Testis (tissue), 3 donors: Measurements from ENCODE around the gene OR7G2. TPM values are rescaled to one million over a fixed set of nuclear protein-coding genes. Genes with fewer than 3 reads are reported as not detected.
"Not testable (repeated sequence)": the region's sequence is repeated elsewhere in the genome, so short reads cannot be mapped to it uniquely, and the experiment has no call there.

Experiments used
- DNase-seq: peaks from one replicate; pipeline ENCODE4 v3.0.0-alpha.2; 2019
- H3K27ac ChIP-seq, 2 donors: fragments of 200-600 bp; sonication (generic); one replicate each; pipeline ENCODE4 v1.5.1; 2019
- H3K27me3 ChIP-seq: fragments of 200-600 bp; sonication (generic); one replicate; pipeline ENCODE4 v1.5.1; 2019
- H3K36me3 ChIP-seq: fragments of 200-600 bp; sonication (generic); one replicate; pipeline ENCODE4 v1.5.1; 2017; ENCODE audit warnings: low read depth; ENCODE audit errors: missing control alignments
- H3K4me1 ChIP-seq: fragments of 200-600 bp; sonication (generic); one replicate; pipeline ENCODE4 v1.5.1; 2019
- H3K4me3 ChIP-seq, 2 donors: fragments of 200-600 bp; sonication (generic); one replicate each; pipeline ENCODE4 v1.5.1; 2017 to 2019
- H3K9me3 ChIP-seq: fragments of 200-600 bp; sonication (generic); one replicate; pipeline ENCODE4 v1.5.1; 2017
- POLR2A ChIP-seq: fragments of 450-650 bp; IDR thresholded peaks from one replicate; pipeline ENCODE4 v1.6.1; 2017; ENCODE audit warnings: antibody characterized with exemption, mild to moderate bottlenecking, moderate library complexity
- WGBS, 2 donors: methylation state at CpG; one replicate each; pipeline ENCODE4 v1.1.5; 2018; 5-methylcytosine and 5-hydroxymethylcytosine counted together
- intact Hi-C: fragments of 100-400 bp; cut with DNase I; formaldehyde crosslinking; loops from one replicate; pipeline ENCODE4 v1.15.1; 2023; ENCODE audit warnings: low total_unique reads
- polyA plus RNA-seq: library from polyadenylated mRNA; stranded (reverse); fragments of 350-450 nt; fragmentation: Illumina TruSeq; extraction: RNeasy Lipid Tissue Mini Kit (QIAGEN cat#74804); gene quantifications from one replicate; pipeline ENCODE4 v1.2.3, GENCODE V29; 2014; ENCODE audit warnings: low read depth, low replicate concordance; ENCODE audit not compliant: insufficient read depth
- total RNA-seq, 2 donors: library from RNA; depleted of rRNA; stranded (reverse); fragments of >200 nt; gene quantifications; one replicate each; pipeline ENCODE4 v1.2.3, GENCODE V29; 2016
- TF ChIP-seq, protein P1 (sequence below), 3 experiments: fragments of 450-650 bp in 2 of 3; fragments of 200-600 bp in 1 of 3; sonication (generic) in 1 of 3; IDR thresholded peaks; one replicate each; pipeline ENCODE4 v1.5.1; 2016 to 2019; ENCODE audit warnings: antibody characterized with exemption in 3 of 3, mild to moderate bottlenecking in 2 of 3, moderate library complexity in 1 of 3

OR7G2 gene
- total and polyA plus RNA-seq, 3 donors from 2014 or later = not detected

DNA sequence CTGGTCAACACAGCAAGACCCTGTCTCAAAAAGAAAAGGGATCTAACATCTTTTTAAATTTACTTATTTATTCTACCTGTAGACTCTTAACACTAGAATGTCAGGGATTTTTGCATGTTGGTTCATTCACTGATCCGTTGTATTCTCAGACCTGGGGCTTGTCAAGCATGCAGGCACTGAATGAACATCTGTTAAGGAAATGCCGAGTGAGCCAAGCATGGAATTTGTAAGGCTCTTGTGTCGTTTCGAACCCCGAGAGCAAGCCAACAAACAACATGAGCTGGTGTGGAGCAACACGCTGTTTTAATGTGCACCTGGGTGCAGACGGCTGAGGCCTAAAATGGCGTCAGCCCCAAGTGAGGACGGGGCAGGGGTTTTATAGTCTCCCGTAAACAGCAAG lies 30.4 kb downstream of the OR7G2 start:
- no peaks in the 10 kb centered on the region for H3K9me3 ChIP-seq
- no peak overlapping the region for H3K27ac ChIP-seq
- no peak for DNase-seq
- 80 to 87% methylated on average over 10 of the region's 10 CpGs for WGBS, 2 donors
- H3K27me3 ChIP-seq = no peaks in the 10 kb centered on the region
- no peaks in the 10 kb centered on the region for H3K4me1 ChIP-seq
- no peak overlapping the region for H3K4me3 ChIP-seq
- no peaks in the 10 kb centered on the region for H3K36me3 ChIP-seq
- intact Hi-C loops = no loop called here
- no peak for TF ChIP-seq POLR2A
- TF ChIP-seq, protein P1, sequence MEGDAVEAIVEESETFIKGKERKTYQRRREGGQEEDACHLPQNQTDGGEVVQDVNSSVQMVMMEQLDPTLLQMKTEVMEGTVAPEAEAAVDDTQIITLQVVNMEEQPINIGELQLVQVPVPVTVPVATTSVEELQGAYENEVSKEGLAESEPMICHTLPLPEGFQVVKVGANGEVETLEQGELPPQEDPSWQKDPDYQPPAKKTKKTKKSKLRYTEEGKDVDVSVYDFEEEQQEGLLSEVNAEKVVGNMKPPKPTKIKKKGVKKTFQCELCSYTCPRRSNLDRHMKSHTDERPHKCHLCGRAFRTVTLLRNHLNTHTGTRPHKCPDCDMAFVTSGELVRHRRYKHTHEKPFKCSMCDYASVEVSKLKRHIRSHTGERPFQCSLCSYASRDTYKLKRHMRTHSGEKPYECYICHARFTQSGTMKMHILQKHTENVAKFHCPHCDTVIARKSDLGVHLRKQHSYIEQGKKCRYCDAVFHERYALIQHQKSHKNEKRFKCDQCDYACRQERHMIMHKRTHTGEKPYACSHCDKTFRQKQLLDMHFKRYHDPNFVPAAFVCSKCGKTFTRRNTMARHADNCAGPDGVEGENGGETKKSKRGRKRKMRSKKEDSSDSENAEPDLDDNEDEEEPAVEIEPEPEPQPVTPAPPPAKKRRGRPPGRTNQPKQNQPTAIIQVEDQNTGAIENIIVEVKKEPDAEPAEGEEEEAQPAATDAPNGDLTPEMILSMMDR (IDR thresholded peaks at IDR 0.05) = no peak

DNA sequence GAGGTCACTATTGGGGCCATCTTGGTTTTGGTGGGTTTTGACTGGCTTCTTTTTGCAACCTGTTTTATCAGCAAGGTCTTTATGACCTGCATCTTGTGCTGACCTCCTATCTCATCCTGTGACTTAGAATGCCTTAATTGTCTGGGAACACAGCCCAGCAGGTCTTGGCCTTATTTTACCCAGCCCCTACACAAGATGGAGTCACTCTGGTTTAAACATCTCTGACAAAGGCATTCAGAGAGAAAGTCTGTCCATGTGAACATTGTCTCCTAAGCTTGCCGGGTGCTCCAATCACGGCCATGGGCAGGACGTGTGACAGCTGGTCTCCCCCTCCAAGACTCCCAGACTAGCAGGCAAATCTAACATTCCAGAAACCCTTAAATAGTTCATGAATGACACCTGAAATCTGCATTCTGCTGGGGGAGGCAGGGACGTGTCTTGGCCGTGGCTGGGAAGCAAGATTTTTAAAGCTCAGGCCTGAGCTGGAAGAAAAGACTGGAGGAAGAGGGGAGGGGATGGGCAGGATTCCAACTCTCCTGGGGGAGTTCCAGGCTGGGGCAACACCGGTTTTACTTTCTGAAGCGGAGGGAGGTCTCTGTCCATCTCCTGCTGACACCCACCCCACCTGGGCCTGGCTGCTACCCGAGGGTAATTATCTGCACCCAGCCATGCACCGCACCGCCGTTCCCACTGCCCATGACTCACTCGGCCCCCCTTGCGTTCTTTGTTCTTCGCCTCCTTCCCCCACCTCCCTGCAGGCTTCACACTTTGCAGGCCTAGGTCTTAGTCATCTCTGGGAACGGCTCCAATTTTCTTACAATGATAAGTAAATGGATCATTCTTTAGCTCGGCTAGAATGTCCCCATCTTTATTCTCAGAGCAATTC lies 32.0 kb downstream of the OR7G2 start:
- intact Hi-C loops = no loop called here
- H3K27ac ChIP-seq = peak overlapping the region; percentile 14 to 31
- H3K9me3 ChIP-seq = no peaks in the 10 kb centered on the region
- no peaks in the 10 kb centered on the region for H3K36me3 ChIP-seq
- H3K27me3 ChIP-seq = no peaks in the 10 kb centered on the region
- TF ChIP-seq, protein P1 (IDR thresholded peaks at IDR 0.05) = no peak
- peak; percentile 89 for DNase-seq
- WGBS, 2 donors = 32 to 33% methylated on average over 16 of the region's 16 CpGs
- H3K4me3 ChIP-seq = no peak overlapping the region
- H3K4me1 ChIP-seq = no peaks in the 10 kb centered on the region

DNA sequence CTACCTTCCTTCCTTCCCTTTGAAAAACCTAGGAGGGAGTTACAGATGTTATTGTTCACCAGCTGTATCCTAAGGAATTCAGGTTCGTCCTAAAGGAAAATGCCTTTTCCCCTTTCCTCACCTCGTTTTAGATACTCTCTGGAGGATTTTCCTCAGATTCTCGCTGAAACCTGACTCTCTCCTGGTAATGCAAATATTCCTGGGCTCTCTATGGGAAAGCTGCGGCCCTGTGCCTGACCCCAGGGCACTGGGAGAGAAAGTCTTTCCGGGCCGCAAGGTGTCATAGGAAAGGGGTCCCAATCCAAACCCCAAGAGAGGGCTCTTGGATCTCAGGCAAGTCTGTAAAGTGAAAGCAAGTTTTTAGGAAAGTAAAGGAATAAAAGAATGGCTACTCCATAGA lies 33.5 kb downstream of the OR7G2 start:
- no peak for TF ChIP-seq POLR2A
- TF ChIP-seq, protein P1 (IDR thresholded peaks at IDR 0.05) = no peak
- no peaks in the 10 kb centered on the region for H3K27me3 ChIP-seq
- H3K27ac ChIP-seq = no peak overlapping the region
- H3K4me3 ChIP-seq = no peak overlapping the region
- 74 to 75% methylated on average over 6 of the region's 6 CpGs for WGBS, 2 donors
- H3K9me3 ChIP-seq = no peaks in the 10 kb centered on the region
- intact Hi-C loops = no loop called here
- DNase-seq = no peak
- no peaks in the 10 kb centered on the region for H3K36me3 ChIP-seq
- H3K4me1 ChIP-seq = no peaks in the 10 kb centered on the region

DNA sequence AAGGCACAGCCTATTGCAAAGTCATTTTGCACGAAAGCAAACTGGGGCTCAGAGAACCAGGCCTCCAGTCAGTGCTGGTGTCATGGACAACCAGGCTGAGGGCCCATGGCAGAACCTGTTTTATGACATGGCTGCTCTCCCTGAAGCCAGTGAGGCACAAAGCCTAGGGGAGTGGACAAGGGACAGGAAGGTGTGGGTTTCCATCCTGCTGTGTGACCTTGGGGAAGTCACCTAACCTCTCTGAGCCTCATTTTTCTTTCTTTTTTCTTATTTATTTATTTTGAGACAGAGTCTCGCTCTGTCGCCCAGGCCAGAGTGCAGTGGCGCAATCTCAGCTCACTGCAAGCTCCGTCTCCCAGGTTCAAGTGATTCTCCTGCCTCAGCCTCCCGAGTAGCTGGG lies 35.6 kb downstream of the OR7G2 start:
- intact Hi-C loops, H3K4me3 ChIP-seq, H3K4me1 ChIP-seq, H3K9me3 ChIP-seq, H3K36me3 ChIP-seq, DNase-seq, H3K27me3 ChIP-seq, H3K27ac ChIP-seq: not testable (repeated sequence)
- 92% methylated on average over 6 of the region's 6 CpGs for WGBS, 2 donors

DNA sequence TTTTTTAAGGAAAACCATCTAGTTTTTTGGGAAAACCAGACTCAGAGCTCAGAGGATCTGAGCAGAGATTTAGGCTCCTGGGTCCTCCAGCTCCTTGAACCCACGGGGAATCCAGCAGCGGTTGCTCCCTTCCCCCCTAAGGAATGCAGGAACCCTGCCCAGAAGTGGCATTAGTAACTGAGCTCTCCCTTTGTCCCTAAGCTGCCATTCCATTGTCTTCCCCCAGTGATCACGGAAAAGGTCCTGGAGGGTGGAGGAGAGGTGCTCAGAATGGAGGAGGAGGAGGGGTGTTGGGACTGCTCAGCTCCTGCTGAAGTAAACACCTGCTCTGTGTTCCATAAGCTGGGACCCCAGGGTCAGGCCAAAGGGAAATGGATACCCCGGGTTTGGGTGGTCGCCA lies 37.2 kb downstream of the OR7G2 start:
- Histone ChIP-seq H3K9me3 (no peaks in the 10 kb centered on the region), H3K36me3 (no peaks in the 10 kb centered on the region), H3K4me3 (no peak overlapping the region), H3K4me1 (no peaks in the 10 kb centered on the region), H3K27me3 (no peaks in the 10 kb centered on the region), H3K27ac (no peak overlapping the region)
- 50 to 61% methylated on average over 5 of the region's 5 CpGs for WGBS, 2 donors
- intact Hi-C loops = no loop called here
- no peak for DNase-seq
- TF ChIP-seq POLR2A = no peak
- TF ChIP-seq, protein P1 (IDR thresholded peaks at IDR 0.05) = no peak
